HG03196 (cell line): Measurements from ENCODE around the gene NUSAP1.
"Not testable (repeated sequence)": the region's sequence is repeated elsewhere in the genome, so short reads cannot be mapped to it uniquely, and the experiment has no call there.

Experiments used
- ATAC-seq: cut with Tn5 transposase; IDR thresholded peaks from one replicate; pipeline ENCODE4 v1.9.1; 2021; ENCODE audit not compliant: unreplicated experiment

The NUSAP1 gene

DNA sequence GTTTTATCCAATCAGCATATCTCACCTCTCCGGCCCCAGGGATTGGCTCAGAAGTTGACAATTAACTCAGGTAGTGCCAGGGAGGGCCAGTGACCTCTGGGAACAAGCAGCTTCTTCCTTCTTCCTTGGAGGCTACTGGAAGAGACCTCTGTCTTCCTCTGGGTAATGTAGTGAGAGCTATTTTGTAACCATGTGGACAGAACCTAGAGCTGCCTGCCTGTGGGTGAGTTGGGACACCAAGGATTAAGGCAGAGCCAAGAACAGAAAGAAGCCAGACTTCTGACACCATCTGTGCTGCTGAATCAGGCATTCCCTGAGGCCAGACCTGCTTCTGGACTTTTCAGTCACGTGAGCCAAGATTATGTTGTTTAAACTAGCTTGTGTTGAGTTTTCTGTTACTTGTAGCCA is 75.6 kb downstream of the NUSAP1 start:
- ATAC-seq = no peak

- no peak for ATAC-seq
These were observed 78.3 kb downstream of the NUSAP1 start for GRCh38 chr15:41411031-41411430.

GRCh38 chr15:41411441-41411840 is 78.8 kb downstream of the NUSAP1 start:
- no peak for ATAC-seq

GRCh38 chr15:41416128-41416741 is 83.6 kb downstream of the NUSAP1 start:
- ATAC-seq = peak; percentile 18

- peak; percentile 74 for ATAC-seq
These were observed 84.2 kb downstream of the NUSAP1 start, which contains the start of gene RTF1 for GRCh38 chr15:41416742-41417417. Gene RTF1 (plus strand): TSS chr15:41417095. CDS start chr15:41417116, 21 bp downstream.

GRCh38 chr15:41417418-41418195 is 84.9 kb downstream of the NUSAP1 start:
- peak; percentile 35 for ATAC-seq

GRCh38 chr15:41423979-41424659 is 91.4 kb downstream of the NUSAP1 start:
- peak; percentile 65 for ATAC-seq

- ATAC-seq = no peak
These were observed 92.1 kb downstream of the NUSAP1 start for GRCh38 chr15:41424809-41425208.

- not testable (repeated sequence) for ATAC-seq
These were observed 93.2 kb downstream of the NUSAP1 start for GRCh38 chr15:41425907-41426306.

- peak; percentile 61 for ATAC-seq
These were observed 96.6 kb downstream of the NUSAP1 start for GRCh38 chr15:41429003-41429890.
